IPS-11a (cell line): Measurements from ENCODE around the gene NTRK1.

Source experiments
- H3K4me3 ChIP-seq: one replicate; pipeline ENCODE4 v1.5.1; 2013; ENCODE audit warnings: low read depth, low read length, control low read depth

The NTRK1 gene

DNA sequence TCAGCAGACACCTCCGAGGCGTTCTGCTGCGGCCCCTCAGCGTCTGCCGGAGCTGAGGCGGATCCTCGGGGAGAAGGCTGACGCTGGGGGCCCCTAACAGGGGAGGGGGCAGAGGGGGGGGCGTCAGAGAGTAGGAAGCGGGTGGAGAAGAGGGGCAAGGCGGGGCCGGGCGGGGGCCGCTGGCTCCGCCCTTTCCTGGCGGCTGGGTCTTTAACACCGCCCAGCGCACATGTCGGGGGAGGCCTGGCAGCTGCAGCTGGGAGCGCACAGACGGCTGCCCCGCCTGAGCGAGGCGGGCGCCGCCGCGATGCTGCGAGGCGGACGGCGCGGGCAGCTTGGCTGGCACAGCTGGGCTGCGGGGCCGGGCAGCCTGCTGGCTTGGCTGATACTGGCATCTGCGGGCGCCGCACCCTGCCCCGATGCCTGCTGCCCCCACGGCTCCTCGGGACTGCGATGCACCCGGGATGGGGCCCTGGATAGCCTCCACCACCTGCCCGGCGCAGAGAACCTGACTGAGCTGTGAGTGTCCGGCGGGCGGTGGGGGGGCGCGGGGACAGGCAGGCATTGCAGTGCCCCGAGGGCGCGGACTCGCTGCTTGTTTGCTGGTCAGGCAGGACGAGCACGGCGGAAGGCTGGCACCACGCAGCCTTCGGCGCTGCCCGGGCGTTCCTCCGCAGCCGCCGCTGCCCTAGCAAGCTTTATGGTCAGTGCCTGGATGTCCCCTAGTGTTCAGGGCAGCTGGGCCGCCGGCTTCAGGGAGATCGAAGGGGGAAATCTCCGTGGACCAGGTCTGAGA lies at the start of gene NTRK1:
NTRK1 (plus strand) TSS at position 238 of the 796 bp plus-strand sequence; CDS start at position 308, 70 bp downstream.
- H3K4me3 ChIP-seq: peak within 1 kb of the TSS; percentile 18

DNA sequence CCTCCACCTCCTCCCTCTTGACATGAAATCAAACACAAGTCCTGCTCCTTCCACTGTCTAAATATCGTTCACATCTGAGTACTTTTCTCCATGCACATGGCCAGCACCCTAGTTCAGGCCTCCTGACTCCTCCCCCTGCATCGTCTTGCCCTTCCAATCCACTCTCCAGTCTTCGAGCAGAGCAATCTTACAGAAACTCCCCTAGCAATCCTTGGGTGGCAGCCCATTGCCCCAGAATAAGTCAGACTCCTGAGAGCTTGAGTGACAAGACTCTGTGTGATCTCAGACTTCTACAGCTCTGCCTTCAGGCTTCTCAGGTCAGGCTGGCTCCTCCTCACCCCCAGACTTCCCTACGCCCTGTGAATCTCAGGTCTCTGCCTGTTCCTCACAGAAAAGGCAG lies 49.5 kb upstream of the NTRK1 start:
- no peak overlapping the region for H3K4me3 ChIP-seq

DNA sequence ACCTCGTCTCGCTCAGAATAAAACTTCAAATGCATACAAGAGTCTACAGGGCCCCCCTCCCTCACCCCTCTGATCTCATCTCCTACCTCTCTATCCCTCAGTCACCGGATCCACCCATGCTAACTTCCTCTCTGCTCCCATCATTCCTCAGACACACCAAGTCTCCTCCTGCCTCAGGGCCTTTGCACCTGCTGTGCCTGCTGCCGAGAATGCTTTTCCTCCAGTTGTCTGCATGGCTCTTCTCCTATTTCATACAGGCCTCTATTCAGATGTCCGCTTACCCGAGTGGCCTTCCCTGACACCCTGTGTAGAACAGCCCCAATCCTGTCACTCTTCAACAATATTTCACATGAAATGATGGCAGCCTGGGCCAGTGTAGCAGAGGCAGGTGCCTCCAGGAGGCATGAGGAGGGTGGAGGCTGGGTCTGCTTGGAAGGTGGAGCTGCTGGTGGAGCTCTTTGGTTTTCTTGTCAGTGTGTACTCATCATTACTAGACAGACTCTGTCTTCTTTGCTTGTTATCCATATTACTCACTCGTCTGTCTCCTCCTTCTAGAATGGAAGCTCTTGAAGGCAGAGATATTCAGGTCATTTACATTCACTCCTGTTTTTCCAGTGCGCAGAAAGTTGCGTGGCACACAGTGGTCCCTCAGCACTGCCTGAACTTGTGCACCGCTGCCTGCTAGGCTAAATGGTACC lies 48.2 kb upstream of the NTRK1 start:
- no peak overlapping the region for H3K4me3 ChIP-seq

DNA sequence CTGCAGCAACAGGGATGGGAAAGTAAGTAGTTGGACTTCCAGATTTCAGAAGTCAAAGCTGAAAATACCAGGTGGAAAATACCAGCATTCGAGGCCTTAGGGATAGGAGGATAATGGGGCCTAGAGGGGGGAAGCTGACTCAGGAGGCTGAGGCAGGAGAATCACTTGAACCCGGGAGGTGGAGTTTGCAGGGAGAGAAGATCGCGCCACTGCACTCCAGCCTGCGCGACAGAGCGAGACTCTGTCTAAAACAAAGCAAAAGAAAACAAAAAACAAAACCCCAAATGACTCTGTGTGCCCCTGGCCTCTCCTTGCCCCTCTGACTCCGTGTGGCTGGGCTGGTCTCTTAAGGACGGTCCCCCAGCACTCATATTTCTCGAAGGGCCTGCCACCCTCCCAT lies 47.4 kb upstream of the NTRK1 start:
- H3K4me3 ChIP-seq: peak overlapping the region; percentile 21

DNA sequence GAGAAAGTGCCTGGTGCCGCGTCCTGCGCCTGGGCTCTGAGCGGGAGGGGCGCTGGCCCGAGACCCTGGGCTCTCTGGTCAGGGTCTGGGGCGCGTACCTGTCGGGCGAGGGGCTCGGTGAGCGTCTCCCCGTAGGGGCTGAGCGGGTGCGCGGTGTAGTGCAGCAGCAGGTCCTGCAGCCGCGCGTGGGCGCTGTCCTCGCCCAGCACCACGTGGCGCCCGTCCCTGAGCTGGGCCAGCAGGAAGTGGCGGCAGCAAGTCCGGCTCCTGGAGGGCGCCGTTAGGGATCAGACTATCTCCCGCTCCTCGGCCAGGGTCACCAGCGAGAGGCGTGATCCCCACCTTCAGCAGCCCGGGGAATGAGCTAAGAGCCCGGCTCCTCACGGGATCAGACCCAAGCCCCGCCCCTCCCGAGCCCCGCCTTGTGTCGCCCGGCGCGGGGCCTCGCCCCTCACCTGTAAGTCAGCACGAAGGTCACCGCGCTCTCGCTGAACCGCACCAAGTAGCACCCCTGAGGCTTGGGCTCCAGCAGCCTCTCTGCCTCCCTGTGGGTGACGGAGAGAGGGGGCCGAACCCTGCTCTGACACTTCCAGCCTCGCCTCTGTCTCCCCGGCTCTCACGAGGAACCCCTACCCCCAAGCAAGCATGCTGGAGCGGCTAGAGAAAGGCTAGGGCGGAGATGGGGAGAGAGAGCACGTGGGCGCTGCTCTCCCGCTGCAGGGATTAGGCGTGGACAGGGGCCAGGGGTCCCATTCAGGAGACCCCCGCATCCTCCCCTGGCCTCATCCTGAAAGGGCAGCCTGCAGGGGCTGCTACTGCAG lies 46.7 kb upstream of the NTRK1 start:
- peak overlapping the region; percentile 21 for H3K4me3 ChIP-seq

DNA sequence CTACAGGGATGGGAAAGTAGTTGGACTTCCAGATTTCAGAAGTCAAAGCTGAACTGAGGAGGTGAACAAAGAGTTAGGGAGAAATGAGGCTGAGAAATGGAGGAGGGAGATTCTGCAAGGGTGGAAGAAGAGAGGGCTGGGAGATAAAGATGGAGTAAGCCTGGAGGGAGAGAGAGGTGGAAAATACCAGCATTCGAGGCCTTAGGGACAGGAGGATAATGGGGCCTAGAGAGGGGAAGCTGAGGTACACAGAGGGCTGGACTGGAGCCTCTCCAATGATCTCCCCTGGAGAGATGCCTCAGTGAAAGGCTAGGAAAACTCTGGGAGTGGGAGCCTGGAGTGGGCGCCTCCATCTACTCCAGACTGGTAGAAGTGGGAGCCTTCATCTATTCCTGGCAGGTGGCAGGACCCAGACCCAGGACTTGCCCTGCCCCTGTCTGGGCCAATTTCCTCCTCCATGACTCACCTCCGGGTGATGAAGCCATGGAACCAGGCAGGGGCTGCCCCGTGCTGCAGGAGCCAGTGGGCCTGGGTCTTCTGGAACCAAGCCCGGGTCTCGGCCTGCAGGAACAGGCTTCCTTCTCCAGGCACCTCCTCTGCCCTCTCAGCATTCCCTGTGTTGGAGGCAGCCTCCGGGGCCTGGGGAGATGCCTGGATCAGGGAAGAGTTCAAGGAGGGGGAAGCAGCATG lies 45.9 kb upstream of the NTRK1 start:
- H3K4me3 ChIP-seq: no peak overlapping the region

DNA sequence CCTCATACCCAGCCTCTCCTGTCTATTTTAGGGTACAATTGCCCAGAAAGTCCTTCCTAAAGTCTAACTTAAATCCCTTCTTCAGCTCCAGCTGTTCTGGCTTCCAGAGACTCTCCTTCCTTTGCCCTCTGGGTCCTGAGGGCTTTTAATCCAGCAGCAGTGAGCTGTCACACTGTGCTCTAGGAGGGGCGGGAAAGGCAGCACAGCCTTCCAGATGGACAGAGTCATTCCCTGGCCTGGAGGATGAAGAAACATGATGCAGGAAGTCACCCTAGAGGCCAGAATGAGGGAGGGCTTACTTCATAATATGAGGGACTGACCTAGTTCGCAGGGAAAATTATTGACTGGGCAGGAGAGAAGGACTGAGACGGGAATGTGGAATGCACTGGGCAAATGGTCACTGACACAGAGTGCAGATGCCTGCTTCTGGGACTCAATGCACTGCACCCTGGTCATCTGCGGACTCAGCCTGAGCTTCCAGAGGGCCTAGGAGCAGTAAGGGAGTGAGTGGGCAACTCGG lies 45.3 kb upstream of the NTRK1 start:
- H3K4me3 ChIP-seq: no peak overlapping the region

DNA sequence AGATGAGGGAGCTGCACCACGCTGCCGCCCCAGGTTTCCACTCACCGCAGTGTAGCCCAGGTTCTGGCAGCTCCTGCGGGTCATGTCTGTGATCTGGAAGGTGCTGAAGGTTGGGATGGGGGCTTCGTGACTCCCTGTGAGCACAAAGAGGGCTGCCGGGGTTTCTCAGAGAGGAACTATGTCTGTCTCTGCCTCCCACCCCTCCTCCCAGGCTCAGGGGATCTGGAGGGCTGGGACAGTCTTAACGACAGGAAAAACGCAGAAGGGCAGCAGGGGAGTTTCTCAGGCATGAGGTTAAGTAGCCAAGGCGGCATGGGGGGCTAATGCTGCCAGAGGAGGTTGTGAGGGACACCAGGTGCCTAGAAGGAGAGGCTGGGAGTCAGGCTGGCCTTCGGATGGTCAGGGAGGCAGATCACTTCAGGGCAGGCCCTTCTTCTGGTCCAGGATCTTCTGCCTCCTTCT lies 44.7 kb upstream of the NTRK1 start:
- no peak overlapping the region for H3K4me3 ChIP-seq

DNA sequence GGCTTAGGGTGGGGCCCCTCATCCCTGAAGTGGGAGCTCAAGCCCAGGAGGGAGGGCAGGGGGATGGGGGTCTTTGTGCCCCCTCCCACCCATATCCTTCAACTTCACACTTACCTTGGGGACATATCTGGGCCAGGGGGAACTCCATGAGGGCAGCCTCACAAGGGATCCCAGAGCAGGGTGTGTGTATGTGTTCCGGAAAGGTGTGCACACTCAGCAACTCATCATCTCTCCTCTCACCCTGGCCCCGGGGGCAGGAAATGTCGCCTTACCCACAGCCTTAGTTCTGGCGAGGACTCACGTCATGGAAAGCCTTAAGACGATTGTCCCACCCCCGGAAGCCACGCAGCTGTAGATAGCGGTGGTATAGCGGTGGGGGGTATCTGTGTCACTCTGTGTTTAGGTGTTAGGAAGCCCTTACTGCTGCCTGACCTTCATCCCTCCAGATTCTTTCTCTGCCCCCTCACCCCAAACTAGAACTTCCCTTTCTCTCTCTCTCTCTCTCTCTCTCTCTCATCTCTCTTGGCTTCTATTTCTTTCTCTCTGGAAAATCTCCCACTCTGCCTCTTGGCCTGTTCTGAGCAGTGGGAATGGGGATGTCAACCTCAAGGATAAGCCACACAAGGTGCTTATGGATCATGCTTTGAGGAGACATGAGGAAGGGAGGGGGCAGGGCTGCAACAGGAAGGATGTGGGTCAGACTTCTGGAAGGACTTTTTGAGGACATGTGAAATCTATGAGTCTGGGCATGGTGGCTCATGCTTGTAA lies 43.9 kb upstream of the NTRK1 start, which contains the start of gene SH2D2A:
SH2D2A (minus strand) TSS at position 288 of the 768 bp plus-strand sequence; CDS start at position 148, 140 bp downstream.
- H3K4me3 ChIP-seq: no peak within 1 kb of the TSS

DNA sequence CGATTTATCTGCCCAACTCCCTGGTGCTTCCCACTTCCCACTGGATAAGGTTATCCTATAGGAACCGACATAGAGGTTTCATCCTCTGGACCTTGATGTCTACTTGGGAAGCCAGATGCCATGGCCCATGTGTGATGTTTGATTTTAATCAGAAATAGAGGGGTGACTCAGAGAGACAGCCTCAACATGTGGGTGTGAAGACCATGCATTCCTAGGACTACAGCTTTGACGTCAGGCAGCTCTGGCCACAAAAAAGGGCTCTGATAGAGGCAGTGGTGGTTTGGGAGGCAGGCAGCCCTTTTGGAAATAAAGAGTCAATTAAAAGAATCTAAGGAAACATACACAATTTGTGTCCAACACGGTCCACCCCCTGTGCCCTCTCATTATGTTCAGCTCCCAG lies 38.9 kb upstream of the NTRK1 start:
- H3K4me3 ChIP-seq: no peak overlapping the region

DNA sequence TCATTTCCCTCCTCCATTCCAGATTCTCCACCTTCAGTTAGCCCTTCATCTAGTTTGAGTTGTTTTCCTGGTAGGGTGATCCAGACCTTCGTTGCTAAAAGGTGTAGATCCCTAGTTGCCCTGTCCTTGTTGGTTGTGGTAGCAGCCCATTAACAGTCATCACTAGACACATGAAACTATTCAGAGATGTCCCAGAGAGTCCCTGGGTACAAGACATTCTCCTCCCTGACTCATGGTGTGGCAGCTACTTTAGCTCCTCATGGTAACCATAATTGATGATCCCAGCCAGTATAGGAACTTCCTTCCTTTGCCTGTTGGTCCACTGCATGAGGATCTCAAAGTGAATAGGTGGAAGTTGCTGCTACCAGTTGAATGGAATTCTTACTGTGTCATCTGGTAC lies 38.0 kb upstream of the NTRK1 start:
- no peak overlapping the region for H3K4me3 ChIP-seq

DNA sequence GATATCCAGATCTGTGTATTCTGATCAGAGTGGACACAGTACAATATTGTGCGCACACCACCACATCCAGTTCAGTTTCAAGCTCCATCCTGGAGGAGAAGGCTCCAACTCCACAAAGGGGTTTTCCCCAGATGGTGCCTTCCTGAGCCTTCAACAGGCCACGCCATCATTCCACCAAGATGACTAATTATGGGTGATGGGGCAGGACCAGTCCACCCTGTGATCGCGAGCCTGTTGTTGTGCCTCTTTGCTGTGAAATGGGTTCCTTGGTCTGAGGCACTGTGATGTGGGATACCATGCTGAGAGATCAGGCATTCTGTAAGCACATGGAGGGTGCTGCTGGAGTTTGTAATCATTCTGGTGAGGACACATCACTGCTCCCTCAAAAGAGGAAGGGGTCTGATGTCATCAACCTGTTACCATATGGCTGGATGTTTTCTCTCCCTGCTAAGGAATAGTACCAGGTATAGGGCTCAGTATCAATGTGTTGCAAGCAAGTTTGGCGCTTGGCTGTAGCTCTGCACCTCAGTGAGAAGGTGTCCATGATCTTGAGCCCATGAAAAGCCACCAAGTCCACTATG lies 37.4 kb upstream of the NTRK1 start:
- H3K4me3 ChIP-seq: no peak overlapping the region

DNA sequence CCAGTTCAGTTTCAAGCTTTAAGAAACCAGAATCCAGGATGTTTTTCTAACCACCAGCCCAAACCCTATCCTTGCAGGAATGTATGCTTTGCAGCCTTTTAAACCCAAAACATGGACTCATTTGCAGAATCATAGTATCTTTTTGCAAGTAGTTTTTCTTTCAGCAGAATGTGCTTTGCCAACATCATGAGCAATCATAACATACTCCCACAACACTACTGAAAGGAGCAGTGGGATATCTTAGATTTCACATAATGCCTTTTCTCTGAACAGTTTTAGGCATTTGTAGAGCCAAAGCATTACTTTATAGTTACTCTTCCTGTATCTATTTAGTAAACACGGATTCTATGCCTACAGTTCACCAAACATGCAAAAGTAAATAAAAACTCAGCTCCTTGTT lies 34.0 kb upstream of the NTRK1 start:
- no peak overlapping the region for H3K4me3 ChIP-seq

DNA sequence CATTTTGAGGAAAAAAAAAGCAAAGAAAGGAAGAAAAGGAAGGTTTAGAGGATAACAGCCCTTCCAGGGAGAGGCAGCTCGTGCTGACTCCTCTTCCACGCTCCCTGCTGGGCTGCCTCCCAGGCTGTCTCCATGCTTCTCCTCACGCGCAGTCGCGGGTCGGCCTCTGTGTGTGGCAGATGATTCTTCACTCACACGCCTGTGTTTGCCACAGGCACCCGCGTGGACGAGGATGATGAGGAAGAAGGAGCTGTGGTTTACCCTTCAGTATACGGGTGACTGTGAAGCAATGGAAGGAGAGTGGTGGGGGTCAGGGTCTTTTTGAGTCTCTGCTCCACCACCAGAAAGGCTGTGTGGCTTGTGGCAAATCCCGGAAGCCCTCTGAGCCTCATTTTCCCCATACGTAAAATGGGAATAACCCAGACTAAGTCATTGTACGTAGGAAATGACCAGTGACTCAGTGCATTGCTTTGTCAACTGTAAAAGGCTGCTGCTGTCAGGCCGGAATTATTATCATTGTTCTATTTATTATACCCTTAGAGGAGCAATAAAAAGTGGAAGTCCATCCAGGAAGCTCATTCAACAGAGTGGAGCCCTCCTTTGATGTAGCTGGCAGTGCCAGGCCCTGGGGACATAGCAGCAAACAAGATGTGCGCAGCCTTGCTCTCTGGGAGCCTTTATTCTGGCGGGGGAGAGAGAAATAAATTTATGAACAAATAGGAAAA lies 32.1 kb upstream of the NTRK1 start:
- no peak overlapping the region for H3K4me3 ChIP-seq

DNA sequence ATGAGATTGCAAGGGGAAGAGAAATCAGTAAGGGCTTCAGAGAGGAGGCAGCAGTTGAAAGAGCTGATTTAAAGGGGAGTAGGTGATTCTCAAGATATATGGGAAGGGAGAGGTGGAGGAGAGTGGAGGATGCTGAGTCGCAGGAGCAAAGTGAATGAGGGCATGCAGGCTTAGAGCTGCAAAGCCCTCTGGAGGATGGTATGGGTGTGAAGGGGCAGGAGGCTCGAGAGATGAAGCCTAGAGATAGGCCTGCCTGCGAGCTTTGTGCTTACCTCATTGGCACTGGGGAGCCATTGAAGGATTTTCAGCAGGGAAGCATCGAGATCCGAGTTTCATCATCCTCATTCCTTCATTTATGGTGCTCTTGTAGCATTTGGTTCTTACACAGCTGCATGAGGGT lies 28.2 kb upstream of the NTRK1 start:
- no peak overlapping the region for H3K4me3 ChIP-seq

DNA sequence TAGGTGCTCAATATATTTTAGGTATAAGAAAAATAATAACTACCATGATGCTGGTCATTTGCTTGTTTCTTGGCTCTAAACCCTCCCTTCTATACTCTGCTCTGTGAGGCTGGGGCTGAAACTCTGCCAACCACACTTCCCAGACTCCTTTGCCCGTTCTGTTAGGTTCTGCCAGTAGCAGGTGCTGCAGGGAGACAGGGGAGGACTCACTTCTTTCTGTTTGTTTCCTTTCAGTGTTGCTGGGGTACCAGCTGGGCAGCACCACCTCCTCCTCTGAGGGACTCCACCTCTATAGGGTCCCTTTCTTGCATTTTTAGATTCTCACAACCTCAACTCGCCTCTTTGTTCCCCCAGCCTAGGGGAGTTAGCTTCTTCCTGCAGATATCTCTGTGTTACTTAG lies 27.1 kb upstream of the NTRK1 start:
- no peak overlapping the region for H3K4me3 ChIP-seq

DNA sequence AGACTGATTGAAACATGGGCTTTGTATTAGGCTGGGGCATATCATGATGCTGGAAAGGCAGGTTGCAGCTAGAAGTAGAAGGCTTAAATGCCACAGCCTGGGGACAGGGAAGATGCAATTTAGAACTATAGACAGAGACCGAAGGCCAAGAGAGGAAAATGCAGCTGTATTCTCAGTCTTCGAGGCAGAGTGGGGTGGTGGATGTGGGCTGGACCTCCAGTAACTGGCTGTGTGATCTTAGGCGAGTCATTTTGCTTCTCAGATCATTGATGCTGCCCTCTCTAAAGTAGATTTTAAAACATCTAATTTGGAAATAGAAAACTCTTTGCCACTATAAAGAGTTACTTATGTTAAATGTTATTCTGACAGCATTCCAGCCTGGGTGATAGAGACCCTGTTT lies 26.3 kb upstream of the NTRK1 start:
- no peak overlapping the region for H3K4me3 ChIP-seq

DNA sequence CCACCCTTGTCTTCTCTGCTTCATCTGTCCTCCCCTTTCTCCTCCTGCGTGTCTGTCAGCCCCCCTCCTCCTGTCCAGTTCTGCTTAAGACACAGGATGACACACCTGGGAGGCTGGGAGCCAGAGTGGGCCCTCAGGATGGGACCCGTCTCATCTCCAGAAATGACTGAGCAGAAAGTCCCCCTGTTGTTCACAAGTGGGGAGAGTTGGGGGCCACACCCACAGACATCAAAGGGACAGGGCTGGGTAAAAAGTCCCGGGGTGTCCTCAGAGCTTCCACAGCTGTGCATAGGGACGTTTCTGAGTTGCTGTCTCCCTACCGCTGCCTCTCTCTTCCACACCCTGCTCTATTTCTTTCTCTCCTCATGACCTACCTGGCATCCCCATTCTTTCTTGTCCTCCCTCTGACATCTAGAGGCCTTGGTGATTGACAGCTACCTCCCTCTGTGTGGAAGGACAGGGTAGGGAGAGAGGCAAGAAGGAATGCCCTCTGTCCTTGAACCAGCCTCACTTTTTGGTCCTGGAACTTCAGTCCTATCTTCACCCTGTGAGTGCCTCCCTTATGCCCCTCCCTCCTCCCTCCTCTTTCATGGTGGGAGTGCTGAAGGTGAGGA lies 24.5 kb upstream of the NTRK1 start:
- H3K4me3 ChIP-seq: no peak overlapping the region
